DND-41 (cell line): Measurements from ENCODE around the gene ANP32B.

ENCODE experiments used
- CTCF ChIP-seq: IDR thresholded peaks from 2 replicates; pipeline ENCODE4 v1.5.1; 2012; ENCODE audit warnings: borderline replicate concordance, low read length, moderate library complexity, mild to moderate bottlenecking; ENCODE audit not compliant: poor library complexity, severe bottlenecking; ENCODE audit errors: extremely low read depth
- EZH2 ChIP-seq: IDR thresholded peaks from 3 replicates; pipeline ENCODE4 v1.6.1; 2012; ENCODE audit warnings: borderline replicate concordance, low read depth, mild to moderate bottlenecking, moderate library complexity, low read length, inconsistent platforms; ENCODE audit not compliant: severe bottlenecking

GRCh38 chr9:98002808-98003207 lies 19.7 kb downstream of the ANP32B start:
- TF ChIP-seq CTCF (no peak), EZH2 (no peak)
